Subcutaneous abdominal adipose tissue (tissue), 5 donors: Measurements from ENCODE around the gene RAB44.
"Not testable (repeated sequence)": the region's sequence is repeated elsewhere in the genome, so short reads cannot be mapped to it uniquely, and the experiment has no call there.

Source experiments
- H3K27ac ChIP-seq: one replicate; pipeline ENCODE4 v1.7.0; 2013; ENCODE audit warnings: low read depth, mild to moderate bottlenecking, inconsistent platforms, low read length, moderate library complexity
- H3K27me3 ChIP-seq, 5 donors: one replicate each; pipeline ENCODE4 v1.7.0; 2013; ENCODE audit warnings: low read length in 5 of 5, inconsistent platforms in 1 of 5; ENCODE audit not compliant: control insufficient read depth in 5 of 5, insufficient read depth in 4 of 5
- H3K36me3 ChIP-seq, 5 donors: one replicate each; pipeline ENCODE4 v1.7.0; 2013; ENCODE audit warnings: low read length in 5 of 5; ENCODE audit not compliant: control insufficient read depth in 5 of 5, insufficient read depth in 5 of 5
- H3K4me1 ChIP-seq, 5 donors: one replicate each; pipeline ENCODE4 v1.7.0; 2013; ENCODE audit warnings: low read length in 5 of 5, mild to moderate bottlenecking in 3 of 5, moderate library complexity in 1 of 5; ENCODE audit not compliant: control insufficient read depth in 5 of 5, insufficient read depth in 5 of 5
- H3K4me3 ChIP-seq, 5 donors: one replicate each; pipeline ENCODE4 v1.7.0; 2013; ENCODE audit warnings: low read length in 5 of 5, low read depth in 1 of 5
- H3K9ac ChIP-seq, 5 donors: one replicate each; pipeline ENCODE4 v1.7.0; 2013; ENCODE audit warnings: low read length in 5 of 5, mild to moderate bottlenecking in 4 of 5, moderate library complexity in 3 of 5
- H3K9me3 ChIP-seq, 5 donors: one replicate each; pipeline ENCODE4 v1.7.0; 2013; ENCODE audit warnings: low read length in 5 of 5; ENCODE audit not compliant: control insufficient read depth in 5 of 5
- donor health status: healthy.
- donor health status: healthy.
- donor health status: healthy.
- donor health status: healthy.
- donor health status: healthy.

The RAB44 gene

DNA sequence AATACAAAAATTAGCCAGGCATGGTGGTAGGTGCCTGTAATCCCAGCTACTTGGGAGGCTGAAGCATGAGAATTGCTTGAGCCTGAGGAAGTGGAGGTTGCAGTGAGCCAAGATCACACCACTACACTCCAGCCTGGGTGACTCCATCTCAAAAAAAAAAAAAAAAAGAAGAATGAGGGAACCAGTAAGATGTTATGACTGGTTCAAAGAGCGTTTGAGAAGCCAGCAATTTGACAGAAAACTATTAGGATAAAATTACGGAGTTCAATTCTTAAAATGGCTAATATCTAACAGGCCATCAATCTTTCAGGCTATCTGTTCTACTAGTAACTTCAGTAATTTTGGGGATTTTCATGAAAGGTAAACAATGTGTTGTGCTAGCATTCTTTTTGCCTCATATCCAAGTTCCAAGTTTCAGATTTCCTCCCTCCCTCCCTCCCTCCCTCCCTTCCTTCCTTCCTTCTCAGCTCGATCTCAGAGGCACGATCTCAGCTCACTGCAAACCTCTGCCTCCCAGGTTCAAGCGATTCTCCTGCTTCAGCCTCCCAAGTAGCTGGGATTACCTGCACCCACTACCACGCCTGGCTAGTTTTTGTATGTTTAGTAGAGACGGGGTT is 7.4 kb downstream of the RAB44 start:
- H3K36me3 ChIP-seq, H3K27me3 ChIP-seq, H3K9ac ChIP-seq: not testable (repeated sequence)

DNA sequence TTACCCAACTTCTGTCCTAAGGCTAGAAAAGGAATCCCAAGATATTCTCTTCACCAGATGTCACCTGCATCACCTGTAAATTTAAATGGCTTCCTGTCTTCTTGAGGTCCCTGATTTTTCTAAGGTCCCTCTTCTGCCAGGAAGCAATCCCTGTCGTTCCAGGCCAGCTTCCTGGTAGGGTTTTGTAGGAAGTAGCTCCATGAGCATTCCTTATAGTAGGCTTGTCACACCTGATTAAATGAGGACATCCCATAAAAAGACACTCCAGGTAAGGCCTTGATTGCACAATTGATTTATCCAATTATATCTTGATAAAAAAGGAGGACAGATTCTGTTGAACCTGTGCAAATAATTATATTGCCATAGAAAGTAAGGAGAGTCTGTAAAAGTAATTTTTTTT is 8.7 kb downstream of the RAB44 start:
- H3K36me3 ChIP-seq: no peaks in the 10 kb centered on the region
- no peak overlapping the region for H3K4me3 ChIP-seq
- H3K27me3 ChIP-seq: peaks cover 0 to 3% (median 2%) of the 10 kb centered on the region in 5 donors
- H3K9ac ChIP-seq: no peak overlapping the region
- no peaks in the 10 kb centered on the region for H3K9me3 ChIP-seq
- H3K4me1 ChIP-seq: peaks cover 0 to 5% (median 3%) of the 10 kb centered on the region in 5 donors
- no peak overlapping the region for H3K27ac ChIP-seq

More for the DNA sequence above, 7.4 kb downstream of the RAB44 start:
- not testable (repeated sequence) for H3K9me3 ChIP-seq, H3K4me3 ChIP-seq, H3K4me1 ChIP-seq, H3K27ac ChIP-seq

DNA sequence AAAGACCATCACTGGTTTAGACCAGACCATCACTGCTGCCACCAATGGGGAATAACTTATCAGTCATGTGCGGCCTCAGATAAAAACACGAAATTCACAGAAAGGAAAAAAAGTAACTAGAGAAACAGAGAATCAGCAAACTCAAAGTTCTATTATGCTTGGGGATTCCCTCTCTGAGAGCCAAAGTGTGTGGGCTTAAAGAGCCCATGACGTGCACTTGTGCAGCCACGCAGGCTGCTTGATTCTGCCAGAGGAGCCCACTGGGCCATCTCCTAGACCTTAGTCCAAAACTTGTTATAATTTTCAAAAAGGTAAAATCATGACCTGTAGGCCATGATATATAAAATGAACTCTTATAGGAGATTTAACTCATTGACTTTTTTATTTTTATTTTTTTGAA is 15.2 kb downstream of the RAB44 start:
- H3K4me1 ChIP-seq: no peaks in the 10 kb centered on the region
- H3K36me3 ChIP-seq: no peaks in the 10 kb centered on the region
- no peak overlapping the region for H3K27ac ChIP-seq
- no peak overlapping the region for H3K4me3 ChIP-seq
- H3K27me3 ChIP-seq: peaks cover 0 to 6% (median 2%) of the 10 kb centered on the region in 5 donors
- no peaks in the 10 kb centered on the region for H3K9me3 ChIP-seq
- no peak overlapping the region for H3K9ac ChIP-seq

DNA sequence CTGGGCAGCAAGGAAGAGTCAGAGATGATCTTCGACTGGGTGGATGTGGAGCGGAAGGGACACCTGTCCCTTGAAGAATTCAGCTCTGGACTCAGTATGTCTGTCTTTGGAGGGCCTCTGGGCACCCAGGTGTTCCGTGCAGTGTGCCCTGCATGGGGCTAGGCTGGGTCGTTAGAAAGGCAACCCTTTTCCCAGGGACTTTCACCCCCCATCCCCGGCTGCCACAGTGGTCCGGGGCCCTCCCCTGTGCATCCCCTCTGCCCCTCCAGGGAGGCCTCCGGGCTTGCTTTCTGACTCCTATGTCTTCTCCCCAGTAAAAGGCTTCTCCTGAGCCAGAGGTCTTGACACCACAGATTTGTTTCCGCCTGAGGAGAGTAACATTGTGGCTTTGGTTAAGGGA is 16.2 kb downstream of the RAB44 start:
- H3K27me3 ChIP-seq: peaks cover 0 to 6% (median 2%) of the 10 kb centered on the region in 5 donors
- no peaks in the 10 kb centered on the region for H3K9me3 ChIP-seq
- no peak overlapping the region for H3K9ac ChIP-seq
- no peak overlapping the region for H3K4me3 ChIP-seq
- H3K36me3 ChIP-seq: no peaks in the 10 kb centered on the region
- no peaks in the 10 kb centered on the region for H3K4me1 ChIP-seq
- no peak overlapping the region for H3K27ac ChIP-seq

DNA sequence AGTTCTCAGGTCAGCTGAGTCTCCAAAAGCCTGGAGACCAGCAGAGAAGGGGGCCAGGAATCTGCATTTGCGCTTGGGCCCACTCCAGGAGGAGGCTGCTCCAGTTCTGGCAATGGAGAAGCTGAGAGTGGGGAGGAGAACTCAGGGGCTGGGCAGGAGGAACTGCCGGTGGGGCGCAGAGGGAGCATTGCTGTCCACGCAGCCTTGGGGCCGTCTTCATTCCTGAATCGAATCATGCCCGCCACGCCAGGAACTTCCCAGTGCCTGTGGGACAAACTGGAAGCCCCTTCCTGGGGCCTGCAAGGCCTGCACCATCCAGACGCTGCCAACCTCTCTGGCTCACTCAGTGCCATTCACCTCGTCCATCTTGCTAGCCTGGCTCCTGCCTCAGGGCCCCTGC is 16.9 kb downstream of the RAB44 start:
- no peaks in the 10 kb centered on the region for H3K4me1 ChIP-seq
- no peaks in the 10 kb centered on the region for H3K36me3 ChIP-seq
- H3K4me3 ChIP-seq: no peak overlapping the region
- H3K9ac ChIP-seq: no peak overlapping the region
- H3K9me3 ChIP-seq: no peaks in the 10 kb centered on the region
- peaks cover 0 to 6% (median 2%) of the 10 kb centered on the region in 5 donors for H3K27me3 ChIP-seq
- no peak overlapping the region for H3K27ac ChIP-seq

DNA sequence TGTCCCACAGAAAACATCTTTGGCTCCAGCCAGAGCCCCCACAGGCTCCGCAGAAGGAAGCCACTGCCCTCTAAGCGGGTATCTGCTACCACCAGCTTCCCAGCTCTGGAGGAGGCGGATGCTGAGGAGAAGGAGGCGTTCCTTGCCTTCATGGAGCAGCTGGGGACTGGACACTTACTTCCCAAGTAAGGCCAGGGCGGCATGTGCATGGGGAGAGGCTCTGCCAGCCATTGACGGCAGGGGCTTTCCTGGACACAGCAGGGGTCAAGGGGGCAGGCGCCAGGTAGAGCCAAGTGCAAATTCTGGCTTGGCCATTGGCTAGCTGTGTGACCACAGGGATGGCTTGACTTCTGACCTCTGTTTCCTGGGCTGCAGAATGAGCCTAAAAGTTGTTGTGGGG is 17.8 kb downstream of the RAB44 start:
- Histone ChIP-seq H3K27me3 (peaks cover 0 to 6% (median 2%) of the 10 kb centered on the region in 5 donors), H3K9me3 (no peaks in the 10 kb centered on the region), H3K36me3 (no peaks in the 10 kb centered on the region), H3K9ac (no peak overlapping the region), H3K4me1 (no peaks in the 10 kb centered on the region), H3K4me3 (no peak overlapping the region), H3K27ac (no peak overlapping the region)

DNA sequence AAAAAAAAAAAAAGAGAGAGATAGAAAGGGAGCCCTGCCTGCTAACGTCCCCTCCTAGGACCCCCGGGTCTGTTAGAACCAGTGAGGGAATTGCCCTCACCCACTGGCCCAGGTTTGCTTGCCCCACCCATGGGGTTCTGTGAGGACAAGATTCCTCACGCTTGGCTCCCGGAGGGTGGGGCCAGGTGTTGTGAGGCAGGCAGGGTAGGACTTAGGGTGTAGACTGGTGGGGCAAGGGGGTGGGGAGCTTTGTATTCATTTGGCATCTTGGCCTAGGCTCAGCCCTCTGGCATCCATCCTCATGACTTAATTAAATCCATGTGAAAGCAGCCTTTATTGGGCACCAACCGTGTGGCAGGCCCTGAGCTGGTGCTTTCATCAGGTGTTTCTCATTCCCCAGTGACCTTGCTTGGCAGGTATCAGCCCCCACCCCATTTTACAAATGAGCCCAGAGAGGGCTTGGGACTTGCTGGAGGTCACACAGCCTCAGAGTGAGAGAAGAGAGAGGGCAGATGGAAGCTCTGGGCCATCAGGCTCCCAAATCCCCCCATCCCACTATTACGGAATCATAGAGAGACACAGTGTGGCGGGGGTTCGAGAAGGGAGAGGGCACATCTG is 19.0 kb downstream of the RAB44 start:
- Histone ChIP-seq H3K9ac (no peak overlapping the region), H3K36me3 (no peaks in the 10 kb centered on the region), H3K27me3 (peaks cover 0 to 9% (median 2%) of the 10 kb centered on the region in 5 donors), H3K4me1 (no peaks in the 10 kb centered on the region), H3K27ac (no peak overlapping the region), H3K9me3 (no peaks in the 10 kb centered on the region), H3K4me3 (no peak overlapping the region)

DNA sequence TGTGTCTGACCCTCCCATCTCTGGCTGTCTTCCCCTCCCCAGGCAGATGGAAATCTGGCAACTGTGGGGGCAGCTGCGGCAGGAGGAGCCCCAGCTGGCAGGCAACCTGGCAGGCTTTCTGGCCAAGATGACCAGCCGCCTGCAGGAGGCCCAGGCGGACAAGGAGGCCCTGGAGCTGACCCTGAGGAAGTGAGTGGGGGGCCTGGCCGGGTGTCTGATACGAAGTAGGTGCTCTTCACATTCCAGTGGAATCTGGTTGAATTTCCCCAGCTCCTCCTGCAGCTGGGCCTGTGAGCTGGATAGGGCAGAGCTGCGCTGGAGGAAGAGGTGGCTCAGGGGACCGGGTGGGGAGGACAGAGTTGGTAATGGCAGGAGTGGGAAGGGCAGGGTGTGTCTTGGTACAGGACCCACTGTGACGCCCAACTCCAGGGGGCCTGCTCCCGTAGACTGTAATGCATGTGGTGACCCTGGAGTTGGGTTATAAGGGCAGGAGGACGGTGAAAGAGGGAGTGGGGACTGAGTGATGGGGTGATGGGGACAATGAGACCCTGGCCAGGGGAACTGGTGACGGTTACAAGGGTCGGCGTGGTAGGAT is 19.7 kb downstream of the RAB44 start:
- Histone ChIP-seq H3K4me1 (no peaks in the 10 kb centered on the region), H3K9me3 (no peaks in the 10 kb centered on the region), H3K4me3 (no peak overlapping the region), H3K27ac (no peak overlapping the region), H3K27me3 (peaks cover 0 to 9% (median 2%) of the 10 kb centered on the region in 5 donors), H3K36me3 (no peaks in the 10 kb centered on the region), H3K9ac (peak overlapping the region in 1 of 5 donors; percentile 7)

DNA sequence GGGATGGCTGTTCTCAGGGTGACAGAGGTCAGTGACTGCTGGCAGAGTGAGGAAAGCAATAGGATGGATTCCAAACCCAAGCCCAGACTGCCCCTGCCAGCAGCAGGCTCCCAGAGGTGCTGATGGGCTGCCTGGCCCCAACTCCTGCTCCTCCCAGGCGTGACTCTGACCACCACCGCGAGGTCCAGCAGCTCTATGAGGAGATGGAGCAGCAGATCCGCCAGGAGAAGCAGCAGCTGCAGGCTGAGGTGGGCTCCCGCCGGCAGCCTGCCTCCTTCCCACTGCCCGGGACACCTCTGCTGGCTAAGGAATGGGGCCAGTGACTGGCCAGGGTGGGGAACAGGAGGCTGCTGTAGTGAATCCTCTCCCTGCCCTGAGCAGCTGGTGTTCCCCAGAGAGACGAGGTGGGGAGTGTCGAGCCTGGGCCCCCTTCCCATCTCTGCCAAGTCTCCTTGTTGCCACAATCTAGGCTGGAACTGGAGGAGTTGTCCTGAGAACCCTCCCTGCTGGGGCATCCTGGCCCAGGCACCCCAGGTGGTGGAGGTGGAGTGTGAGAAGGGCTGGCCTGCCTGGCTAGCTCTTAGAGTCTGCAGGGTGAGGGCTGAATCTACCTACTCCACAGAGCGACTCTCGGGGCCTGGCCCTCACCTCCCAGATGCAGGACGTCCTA is 20.4 kb downstream of the RAB44 start:
- Histone ChIP-seq H3K9ac (peak overlapping the region in 1 of 5 donors; percentile 7), H3K4me1 (no peaks in the 10 kb centered on the region)

DNA sequence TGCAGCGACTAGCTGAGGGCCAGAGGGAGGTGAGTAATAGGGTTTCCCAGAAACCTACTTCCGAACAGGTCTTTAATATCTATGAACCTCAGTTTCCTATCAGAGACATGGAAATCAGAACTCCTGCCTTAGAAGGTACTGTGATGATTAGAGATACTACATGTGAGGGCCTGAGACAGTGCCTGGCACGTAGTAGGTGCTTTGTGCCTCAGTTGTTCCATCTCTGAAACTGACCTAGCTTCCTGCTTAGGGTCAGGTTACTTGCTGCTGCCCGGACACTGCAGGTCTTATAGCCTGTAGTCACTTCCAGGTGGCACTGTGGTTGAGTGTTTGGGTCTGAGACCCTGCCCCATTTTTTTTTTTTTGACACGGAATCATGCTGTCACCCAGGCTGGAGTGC is 20.9 kb downstream of the RAB44 start:
- Histone ChIP-seq H3K27me3 (peaks cover 0 to 9% (median 2%) of the 10 kb centered on the region in 5 donors), H3K36me3 (no peaks in the 10 kb centered on the region), H3K27ac (no peak overlapping the region), H3K4me1 (no peaks in the 10 kb centered on the region), H3K9ac (no peak overlapping the region), H3K4me3 (no peak overlapping the region), H3K9me3 (no peaks in the 10 kb centered on the region)

More for the DNA sequence above, 20.4 kb downstream of the RAB44 start:
- no peak overlapping the region for H3K4me3 ChIP-seq
- no peaks in the 10 kb centered on the region for H3K36me3 ChIP-seq
- no peaks in the 10 kb centered on the region for H3K9me3 ChIP-seq
- no peak overlapping the region for H3K27ac ChIP-seq
- H3K27me3 ChIP-seq: peaks cover 0 to 9% (median 2%) of the 10 kb centered on the region in 5 donors
